Activated CD4-positive, alpha-beta T cell treated with anti-CD3 and anti-CD28 coated beads, Interleukin-2, amount 50 U/mL, for 1 hour (primary cell): ENCODE data around the gene DHODH.
"Not testable (repeated sequence)": the region's sequence is repeated elsewhere in the genome, so short reads cannot be mapped to it uniquely, and the experiment has no call there.

ENCODE experiments used
- DNase-seq: peaks from one replicate; pipeline ENCODE4 v3.0.0-alpha.2; 2020

The DHODH gene

GRCh38 chr16:72055911-72056310 is 47.4 kb downstream of the DHODH start:
- DNase-seq, result no peak

GRCh38 chr16:72057313-72057712 is 48.8 kb downstream of the DHODH start:
- not testable (repeated sequence) for DNase-seq

GRCh38 chr16:72059060-72059459 is 50.5 kb downstream of the DHODH start:
- not testable (repeated sequence) for DNase-seq

GRCh38 chr16:72060405-72060804 is 51.9 kb downstream of the DHODH start:
- DNase-seq, result no peak

- no peak for DNase-seq
Observed at GRCh38 chr16:72061564-72061963, 53.0 kb downstream of the DHODH start.

- no peak for DNase-seq
Observed at GRCh38 chr16:72064361-72064894, 55.9 kb downstream of the DHODH start.

GRCh38 chr16:72066747-72067146 is 58.2 kb downstream of the DHODH start:
- DNase-seq, result no peak

GRCh38 chr16:72068930-72069329 is 60.4 kb downstream of the DHODH start:
- no peak for DNase-seq

GRCh38 chr16:72072514-72073342 is 64.2 kb downstream of the DHODH start:
- no peak for DNase-seq

GRCh38 chr16:72073560-72074230 is 65.2 kb downstream of the DHODH start:
- DNase-seq, result no peak

GRCh38 chr16:72075067-72075466 is 66.5 kb downstream of the DHODH start:
- not testable (repeated sequence) for DNase-seq
